ENCODE results near the gene FAM170B.

The FAM170B gene

GRCh38 chr10:49123981-49124950, 9.6 kb downstream of the FAM170B start:
- DNase-seq (ENCODE audit: low spot score), result no peak

- no peak for DNase-seq (ENCODE audit: low spot score)
Observed at GRCh38 chr10:49120911-49121310, 12.9 kb downstream of the FAM170B start.

- DNase-seq (ENCODE audit: low spot score), result no peak
Observed at GRCh38 chr10:49119746-49120145, 14.1 kb downstream of the FAM170B start.

GRCh38 chr10:49118430-49119074, 15.3 kb downstream of the FAM170B start:
- DNase-seq (ENCODE audit: low spot score), result no peak

GRCh38 chr10:49117376-49118070, 16.3 kb downstream of the FAM170B start:
- no peak for DNase-seq (ENCODE audit: low spot score)

GRCh38 chr10:49116509-49117375, 17.1 kb downstream of the FAM170B start:
- no peak for DNase-seq (ENCODE audit: low spot score)

- no peak for DNase-seq (ENCODE audit: low spot score)
Observed at GRCh38 chr10:49115796-49116508, 17.9 kb downstream of the FAM170B start.

- DNase-seq (ENCODE audit: low spot score), result peak; percentile 92
Observed at GRCh38 chr10:49115015-49115795, 18.6 kb downstream of the FAM170B start, which contains the start of gene VSTM4. VSTM4 (minus strand) TSS chr10:49115522; CDS start chr10:49115485, 37 bp downstream.

GRCh38 chr10:49114718-49115014, 19.2 kb downstream of the FAM170B start:
- no peak for DNase-seq (ENCODE audit: low spot score)

- peak; percentile 36 for DNase-seq (ENCODE audit: low spot score)
Observed at GRCh38 chr10:49113741-49114141, 20.1 kb downstream of the FAM170B start.

- no peak for DNase-seq (ENCODE audit: low spot score)
Observed at GRCh38 chr10:49112851-49113250, 21.0 kb downstream of the FAM170B start.

- DNase-seq (ENCODE audit: low spot score), result no peak
Observed at GRCh38 chr10:49112098-49112497, 21.7 kb downstream of the FAM170B start.

- DNase-seq (ENCODE audit: low spot score), result no peak
Observed at GRCh38 chr10:49111320-49111698, 22.5 kb downstream of the FAM170B start.

GRCh38 chr10:49110684-49111319, 23.0 kb downstream of the FAM170B start:
- no peak for DNase-seq (ENCODE audit: low spot score)

- peak; percentile 90 for DNase-seq (ENCODE audit: low spot score)
Observed at GRCh38 chr10:49109669-49110340, 24.0 kb downstream of the FAM170B start.

GRCh38 chr10:49108656-49109055, 25.2 kb downstream of the FAM170B start:
- DNase-seq (ENCODE audit: low spot score), result no peak

- DNase-seq (ENCODE audit: low spot score), result no peak
Observed at GRCh38 chr10:49107887-49108267, 25.9 kb downstream of the FAM170B start.

- no peak for DNase-seq (ENCODE audit: low spot score)
Observed at GRCh38 chr10:49107111-49107886, 26.5 kb downstream of the FAM170B start.
